Measurements from ENCODE around the gene MMP14.

DNA sequence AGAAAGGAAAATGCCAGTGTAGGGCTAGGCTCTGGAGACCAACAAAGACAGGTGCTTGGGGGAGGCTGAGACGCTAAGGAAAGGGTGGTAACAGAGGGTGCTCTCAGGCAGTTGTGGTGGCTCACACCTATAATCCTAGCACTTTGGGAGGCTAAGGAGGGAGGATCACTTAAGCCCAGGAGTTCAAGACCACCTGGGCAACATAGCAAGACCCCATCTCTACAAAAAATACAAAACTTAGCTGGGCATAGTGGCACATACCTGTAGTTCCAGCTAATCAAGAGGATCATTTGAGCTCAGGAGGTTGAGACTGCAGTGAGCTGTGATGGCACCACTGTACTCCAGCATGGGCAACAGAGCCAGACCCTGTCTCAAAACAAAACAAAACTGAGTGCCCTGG, 59.0 kb downstream of the MMP14 start:
- TF ChIP-seq, protein P1, sequence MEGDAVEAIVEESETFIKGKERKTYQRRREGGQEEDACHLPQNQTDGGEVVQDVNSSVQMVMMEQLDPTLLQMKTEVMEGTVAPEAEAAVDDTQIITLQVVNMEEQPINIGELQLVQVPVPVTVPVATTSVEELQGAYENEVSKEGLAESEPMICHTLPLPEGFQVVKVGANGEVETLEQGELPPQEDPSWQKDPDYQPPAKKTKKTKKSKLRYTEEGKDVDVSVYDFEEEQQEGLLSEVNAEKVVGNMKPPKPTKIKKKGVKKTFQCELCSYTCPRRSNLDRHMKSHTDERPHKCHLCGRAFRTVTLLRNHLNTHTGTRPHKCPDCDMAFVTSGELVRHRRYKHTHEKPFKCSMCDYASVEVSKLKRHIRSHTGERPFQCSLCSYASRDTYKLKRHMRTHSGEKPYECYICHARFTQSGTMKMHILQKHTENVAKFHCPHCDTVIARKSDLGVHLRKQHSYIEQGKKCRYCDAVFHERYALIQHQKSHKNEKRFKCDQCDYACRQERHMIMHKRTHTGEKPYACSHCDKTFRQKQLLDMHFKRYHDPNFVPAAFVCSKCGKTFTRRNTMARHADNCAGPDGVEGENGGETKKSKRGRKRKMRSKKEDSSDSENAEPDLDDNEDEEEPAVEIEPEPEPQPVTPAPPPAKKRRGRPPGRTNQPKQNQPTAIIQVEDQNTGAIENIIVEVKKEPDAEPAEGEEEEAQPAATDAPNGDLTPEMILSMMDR (conservative IDR thresholded peaks at IDR 0.05; ENCODE audit: low read depth in 2 of 2): no peak
- no peak for TF ChIP-seq REST (IDR thresholded peaks at IDR 0.05; ENCODE audit: unreplicated experiment)
- no peak for TF ChIP-seq CREB1 (CRISPR knock-in tag; IDR thresholded peaks at IDR 0.05; ENCODE audit: low read depth)
- no peak for TF ChIP-seq POLR2AphosphoS5 (IDR thresholded peaks at IDR 0.05; ENCODE audit: low read depth)
- no peak for TF ChIP-seq EZH2 (IDR thresholded peaks at IDR 0.05; ENCODE audit: low read depth, unreplicated experiment)
- no peak for TF ChIP-seq JUNB (IDR thresholded peaks at IDR 0.05; ENCODE audit: unreplicated experiment)
- TF ChIP-seq EZH2phosphoT487 (IDR thresholded peaks at IDR 0.05; ENCODE audit: unreplicated experiment): no peak
- no peak for TF ChIP-seq ETS1 (IDR thresholded peaks at IDR 0.05)

All from GM23338 (cell line).